Gastrocnemius medialis (tissue), 4 donors: ENCODE measurements around the gene ALPI. TPM values are rescaled to one million over a fixed set of nuclear protein-coding genes. Genes with fewer than 3 reads are reported as not detected.

ENCODE experiments used
- ATAC-seq, 2 donors: fragments of 150-250 bp; one replicate each; pipeline ENCODE4 v1.9.1; 2016
- DNase-seq, 2 donors: peaks; one replicate each; pipeline ENCODE4 v3.0.0-alpha.2; 2019
- H3K27ac ChIP-seq, 4 donors: fragments of 200-600 bp; sonication (generic); 1 replicate in 1 of 4; 2 replicates in 3 of 4; pipeline ENCODE4 v1.5.1; 2016 to 2018; ENCODE audit warnings: mild to moderate bottlenecking in 2 of 4, moderate library complexity in 1 of 4
- H3K27me3 ChIP-seq, 3 donors: fragments of 200-600 bp; sonication (generic) in 2 of 3; 1 replicate in 1 of 3; 2 replicates in 2 of 3; pipeline versions ENCODE4 v1.5.1 to v1.6.0; 2016 to 2019; ENCODE audit warnings: mild to moderate bottlenecking in 1 of 3, moderate library complexity in 1 of 3
- H3K36me3 ChIP-seq, 2 donors: fragments of 200-600 bp; sonication (generic) in 1 of 2; one replicate each; pipeline ENCODE4 v1.5.1; 2017 to 2018
- H3K4me1 ChIP-seq, 2 donors: fragments of 200-600 bp; sonication (generic) in 1 of 2; one replicate each; pipeline ENCODE4 v1.5.1; 2016 to 2017; ENCODE audit warnings: mild to moderate bottlenecking in 2 of 2
- H3K4me3 ChIP-seq, 4 donors: fragments of 200-600 bp; sonication (generic) in 3 of 4; 1 replicate in 1 of 4; 2 replicates in 3 of 4; pipeline ENCODE4 v1.5.1; 2016 to 2019; ENCODE audit warnings: mild to moderate bottlenecking in 2 of 4
- H3K9me3 ChIP-seq, 3 donors: fragments of 200-600 bp; sonication (generic) in 2 of 3; 1 replicate in 1 of 3; 2 replicates in 2 of 3; pipeline ENCODE4 v1.5.1; 2016 to 2019
- POLR2A ChIP-seq, 2 donors: fragments of 450-650 bp; IDR thresholded peaks; one replicate each; pipeline ENCODE4 v1.6.1; 2017; ENCODE audit warnings: antibody characterized with exemption in 2 of 2, mild to moderate bottlenecking in 2 of 2, moderate library complexity in 2 of 2
- in situ Hi-C, 4 donors: fragments of 200-750 bp; cut with MboI; loops; one replicate each; pipeline versions ENCODE4 v1.15.0 to v1.8.0; 2017; ENCODE audit warnings: low sequenced_read_pairs in 4 of 4
- intact Hi-C: fragments of 100-400 bp; cut with DNase I; formaldehyde crosslinking; loops from one replicate; pipeline ENCODE4 v1.15.1; 2023; ENCODE audit warnings: low total_unique reads
- total RNA-seq, 4 donors: library from RNA; depleted of rRNA; stranded (reverse); fragments of >200 nt; gene quantifications; one replicate each; pipeline versions ENCODE4 v1.1.0 to v1.2.3, GENCODE V29; 2016
- TF ChIP-seq, protein P1 (sequence below), 5 experiments: fragments of 450-650 bp in 3 of 5; fragments of 200-600 bp in 2 of 5; sonication (generic) in 2 of 5; IDR thresholded peaks in 4 of 5; conservative IDR thresholded peaks in 1 of 5; 1 replicate in 4 of 5; 2 replicates in 1 of 5; pipeline ENCODE4 v1.5.1; 2016 to 2019; ENCODE audit warnings: antibody characterized with exemption in 5 of 5, mild to moderate bottlenecking in 3 of 5, moderate library complexity in 3 of 5

The ALPI gene
- total RNA-seq, 4 donors from 2014 or later, result not detected

DNA sequence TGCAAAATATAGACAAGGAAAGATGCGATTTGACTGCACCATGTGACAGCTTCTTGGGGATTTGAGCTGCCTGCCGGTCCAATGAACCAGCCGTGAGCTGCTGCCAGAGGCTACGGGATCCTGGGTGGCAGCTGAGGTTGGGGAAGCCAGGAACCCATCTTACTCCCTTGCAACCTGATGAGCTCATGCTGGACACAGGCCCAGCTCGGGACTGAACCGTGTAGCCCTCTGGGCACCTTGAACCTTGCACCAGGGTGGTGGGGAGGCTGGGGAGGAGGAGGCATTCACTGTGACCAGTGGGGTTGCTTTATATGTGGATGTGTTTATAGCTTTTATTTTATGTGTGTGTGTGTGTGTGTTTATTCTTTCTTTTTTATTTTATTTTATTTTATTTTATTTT is 9.1 kb downstream of the ALPI start:
- Histone ChIP-seq H3K27ac (no peak overlapping the region), H3K4me3 (no peak overlapping the region), H3K4me1 (no peaks in the 10 kb centered on the region), H3K27me3 (no peaks in the 10 kb centered on the region), H3K36me3 (no peaks in the 10 kb centered on the region), H3K9me3 (no peaks in the 10 kb centered on the region)
- in situ Hi-C loops, result no loop called here
- DNase-seq, result no peak
- TF ChIP-seq, protein P1, sequence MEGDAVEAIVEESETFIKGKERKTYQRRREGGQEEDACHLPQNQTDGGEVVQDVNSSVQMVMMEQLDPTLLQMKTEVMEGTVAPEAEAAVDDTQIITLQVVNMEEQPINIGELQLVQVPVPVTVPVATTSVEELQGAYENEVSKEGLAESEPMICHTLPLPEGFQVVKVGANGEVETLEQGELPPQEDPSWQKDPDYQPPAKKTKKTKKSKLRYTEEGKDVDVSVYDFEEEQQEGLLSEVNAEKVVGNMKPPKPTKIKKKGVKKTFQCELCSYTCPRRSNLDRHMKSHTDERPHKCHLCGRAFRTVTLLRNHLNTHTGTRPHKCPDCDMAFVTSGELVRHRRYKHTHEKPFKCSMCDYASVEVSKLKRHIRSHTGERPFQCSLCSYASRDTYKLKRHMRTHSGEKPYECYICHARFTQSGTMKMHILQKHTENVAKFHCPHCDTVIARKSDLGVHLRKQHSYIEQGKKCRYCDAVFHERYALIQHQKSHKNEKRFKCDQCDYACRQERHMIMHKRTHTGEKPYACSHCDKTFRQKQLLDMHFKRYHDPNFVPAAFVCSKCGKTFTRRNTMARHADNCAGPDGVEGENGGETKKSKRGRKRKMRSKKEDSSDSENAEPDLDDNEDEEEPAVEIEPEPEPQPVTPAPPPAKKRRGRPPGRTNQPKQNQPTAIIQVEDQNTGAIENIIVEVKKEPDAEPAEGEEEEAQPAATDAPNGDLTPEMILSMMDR (IDR thresholded peaks at IDR 0.05 in 4 of 5, conservative IDR thresholded peaks at IDR 0.05 in 1 of 5), result no peak
- TF ChIP-seq POLR2A (IDR thresholded peaks at IDR 0.05), result no peak
- no peak for ATAC-seq
- intact Hi-C loops, result no loop called here

DNA sequence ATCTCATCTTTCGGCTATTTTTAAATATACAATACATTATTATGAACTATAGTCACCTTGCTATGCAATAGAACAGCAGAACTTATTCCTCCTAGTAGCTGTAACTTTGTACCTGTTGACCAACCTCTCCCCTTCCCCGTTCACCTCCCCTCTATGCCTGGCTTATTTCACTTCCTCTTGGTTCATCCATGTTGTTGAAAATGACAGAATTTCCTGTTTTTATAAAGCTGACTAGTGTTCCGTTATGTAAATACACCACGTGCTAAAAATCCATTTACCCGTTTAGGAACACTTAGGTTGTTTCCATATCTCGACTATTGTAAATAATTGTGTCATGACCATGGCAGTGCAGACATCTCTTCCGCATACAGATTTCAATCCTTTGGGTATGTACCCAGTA is 10.3 kb downstream of the ALPI start:
- intact Hi-C loops, result no loop called here
- no peaks in the 10 kb centered on the region for H3K4me1 ChIP-seq
- no peaks in the 10 kb centered on the region for H3K9me3 ChIP-seq
- H3K27me3 ChIP-seq, result no peaks in the 10 kb centered on the region
- TF ChIP-seq, protein P1 (IDR thresholded peaks at IDR 0.05 in 4 of 5, conservative IDR thresholded peaks at IDR 0.05 in 1 of 5), result no peak
- no peak for TF ChIP-seq POLR2A (IDR thresholded peaks at IDR 0.05)
- H3K36me3 ChIP-seq, result no peaks in the 10 kb centered on the region
- ATAC-seq (no peak), DNase-seq (no peak)
- no peak overlapping the region for H3K27ac ChIP-seq
- in situ Hi-C loops, result no loop called here
- H3K4me3 ChIP-seq, result no peak overlapping the region

DNA sequence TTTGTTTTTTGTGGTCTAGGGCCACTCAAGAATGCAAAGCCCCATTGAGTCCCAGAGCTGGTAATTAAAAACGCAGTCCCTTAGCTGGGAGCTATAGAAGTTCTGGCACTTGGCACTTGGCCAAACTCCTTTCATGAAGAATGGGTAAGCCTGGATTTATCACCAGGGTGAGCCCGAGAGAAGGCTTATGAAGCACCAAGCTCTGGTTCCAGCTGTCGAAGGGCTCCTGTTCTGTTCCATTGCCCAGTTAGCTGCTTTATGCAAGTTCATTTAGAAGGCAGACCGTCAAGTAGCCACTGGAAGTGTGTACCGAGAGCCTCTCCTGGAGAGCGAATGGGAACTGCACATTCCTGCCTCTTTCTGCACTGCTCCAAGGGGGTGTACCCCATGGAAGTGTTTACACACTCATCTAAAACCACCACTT is 17.5 kb downstream of the ALPI start:
- TF ChIP-seq POLR2A (IDR thresholded peaks at IDR 0.05), result no peak
- TF ChIP-seq, protein P1 (IDR thresholded peaks at IDR 0.05 in 4 of 5, conservative IDR thresholded peaks at IDR 0.05 in 1 of 5), result no peak
- no peak overlapping the region for H3K4me3 ChIP-seq
- no peaks in the 10 kb centered on the region for H3K9me3 ChIP-seq
- no peaks in the 10 kb centered on the region for H3K36me3 ChIP-seq
- H3K27ac ChIP-seq, result no peak overlapping the region
- peak in 1 of 2 donors; percentile 6 for ATAC-seq
- no peaks in the 10 kb centered on the region for H3K27me3 ChIP-seq
- DNase-seq, result peak in 1 of 2 donors; percentile 10
- in situ Hi-C loops (no loop called here), intact Hi-C loops (no loop called here)
- H3K4me1 ChIP-seq, result no peaks in the 10 kb centered on the region

DNA sequence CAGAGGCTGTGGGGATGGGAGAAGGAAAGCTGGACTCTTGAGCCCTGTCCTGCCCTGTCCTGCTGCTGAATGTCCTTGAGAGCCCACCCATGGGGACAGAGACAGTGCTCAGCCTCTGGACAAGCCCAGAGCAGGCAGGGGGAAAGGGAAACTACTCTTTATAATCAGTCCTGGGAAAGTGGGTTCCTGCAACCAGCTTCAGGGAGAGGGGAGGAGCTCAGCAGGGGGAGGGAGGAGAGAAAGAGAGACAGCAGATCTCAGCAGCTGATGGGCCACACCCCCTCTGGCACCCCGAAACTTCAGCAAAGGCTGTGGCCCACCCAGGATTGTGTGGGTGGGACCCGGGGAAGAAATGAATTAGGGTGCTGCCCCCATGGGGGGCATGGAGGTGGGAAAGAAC is 20.1 kb downstream of the ALPI start:
- Histone ChIP-seq H3K4me1 (no peaks in the 10 kb centered on the region), H3K27me3 (no peaks in the 10 kb centered on the region), H3K9me3 (no peaks in the 10 kb centered on the region), H3K4me3 (no peak overlapping the region), H3K36me3 (no peaks in the 10 kb centered on the region), H3K27ac (no peak overlapping the region)
- intact Hi-C loops (no loop called here), in situ Hi-C loops (no loop called here)
- no peak for TF ChIP-seq POLR2A (IDR thresholded peaks at IDR 0.05)
- TF ChIP-seq, protein P1 (IDR thresholded peaks at IDR 0.05 in 4 of 5, conservative IDR thresholded peaks at IDR 0.05 in 1 of 5), result no peak
- ATAC-seq, result no peak
- DNase-seq, result peak in 1 of 2 donors; percentile 3

DNA sequence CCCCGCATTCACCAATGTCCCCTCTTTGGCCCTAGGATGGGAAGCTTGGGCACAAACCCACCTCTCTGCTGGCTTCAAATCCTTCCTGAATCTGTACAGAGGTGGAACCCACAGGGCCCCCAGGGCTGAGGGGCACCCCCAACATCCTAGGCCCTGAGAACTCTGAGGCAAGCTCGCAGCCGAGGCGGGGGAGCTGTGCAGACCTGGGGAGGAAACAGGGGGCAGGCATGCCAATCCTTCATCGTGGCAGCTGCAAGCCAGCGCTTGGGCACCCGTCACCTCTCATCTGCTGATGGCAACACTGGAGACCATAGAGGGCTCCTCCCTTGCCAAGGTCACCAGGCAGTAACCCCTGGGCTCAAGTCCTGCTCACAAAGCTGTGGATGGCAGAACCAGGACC is 20.8 kb downstream of the ALPI start:
- no peak overlapping the region for H3K27ac ChIP-seq
- in situ Hi-C loops (no loop called here), intact Hi-C loops (no loop called here)
- ATAC-seq (no peak), DNase-seq (peak in 1 of 2 donors; percentile 3)
- H3K9me3 ChIP-seq, result no peaks in the 10 kb centered on the region
- peaks cover 0 to 2% (median 0%) of the 10 kb centered on the region in 3 donors for H3K27me3 ChIP-seq
- TF ChIP-seq POLR2A (IDR thresholded peaks at IDR 0.05), result no peak
- TF ChIP-seq, protein P1 (IDR thresholded peaks at IDR 0.05 in 4 of 5, conservative IDR thresholded peaks at IDR 0.05 in 1 of 5), result no peak
- no peaks in the 10 kb centered on the region for H3K36me3 ChIP-seq
- no peak overlapping the region for H3K4me3 ChIP-seq
- H3K4me1 ChIP-seq, result no peaks in the 10 kb centered on the region
